Kidney (tissue), 14 donors: ENCODE measurements around the gene ELAPOR2. TPM values are rescaled to one million over a fixed set of nuclear protein-coding genes. Genes with fewer than 3 reads are reported as not detected.
"Not testable (repeated sequence)": the region's sequence is repeated elsewhere in the genome, so short reads cannot be mapped to it uniquely, and the experiment has no call there.

Source experiments
- DNase-seq, 5 donors: peaks; one replicate each; pipeline ENCODE4 v3.0.0-alpha.2; 2013 to 2020
- FAIRE-seq: peaks from 2 replicates; lab custom pipeline; 2012; peaks lifted over from hg19 to GRCh38; lab: Jason Lieb, UNC
- H3K27ac ChIP-seq, 2 donors: one replicate each; pipeline ENCODE4 v1.7.0; 2013; ENCODE audit warnings: low read depth in 2 of 2, low read length in 2 of 2, inconsistent platforms in 1 of 2
- H3K27me3 ChIP-seq: one replicate; pipeline ENCODE4 v1.7.1; 2013; ENCODE audit warnings: low read length, inconsistent platforms; ENCODE audit not compliant: control insufficient read depth, insufficient read depth
- H3K36me3 ChIP-seq, 3 donors: one replicate each; pipeline versions ENCODE4 v1.7.0 to v1.7.1; 2013; ENCODE audit warnings: low read length in 3 of 3, control low read depth in 1 of 3, inconsistent platforms in 1 of 3; ENCODE audit not compliant: insufficient read depth in 3 of 3, control insufficient read depth in 2 of 3
- H3K4me1 ChIP-seq, 3 donors: one replicate each; pipeline versions ENCODE4 v1.7.0 to v1.7.1; 2013; ENCODE audit warnings: low read length in 3 of 3, inconsistent platforms in 1 of 3, low read depth in 1 of 3; ENCODE audit not compliant: control insufficient read depth in 2 of 3, insufficient read depth in 2 of 3
- H3K4me3 ChIP-seq, 3 donors: one replicate each; pipeline versions ENCODE4 v1.7.0 to v1.8.1; 2013; ENCODE audit warnings: low read length in 3 of 3, control low read depth in 1 of 3, inconsistent platforms in 1 of 3
- H3K9ac ChIP-seq, 3 donors: one replicate each; pipeline versions ENCODE4 v1.7.0 to v1.7.1; 2013; ENCODE audit warnings: low read length in 3 of 3, control low read depth in 1 of 3, inconsistent platforms in 1 of 3
- H3K9me3 ChIP-seq, 3 donors: one replicate each; pipeline versions ENCODE4 v1.7.0 to v1.7.1; 2013; ENCODE audit warnings: low read length in 3 of 3, control low read depth in 1 of 3, inconsistent platforms in 1 of 3; ENCODE audit not compliant: control insufficient read depth in 2 of 3, insufficient read depth in 1 of 3
- CTCF ChIP-seq: IDR thresholded peaks from 3 replicates; pipeline ENCODE4 v1.5.1; 2012; ENCODE audit warnings: mild to moderate bottlenecking, moderate library complexity, borderline replicate concordance; ENCODE audit not compliant: insufficient read depth; ENCODE audit errors: extremely low read depth
- intact Hi-C: fragments of 100-400 bp; cut with DNase I; formaldehyde crosslinking; loops from one replicate; pipeline ENCODE4 v1.11.1; 2022
- polyA plus RNA-seq: library from polyadenylated mRNA; stranded (reverse); fragments of 350-450 nt; fragmentation: Illumina TruSeq; extraction: RNeasy Lipid Tissue Mini Kit (QIAGEN cat#74804); gene quantifications from one replicate; pipeline ENCODE4 v1.2.3, GENCODE V29; 2014; ENCODE audit warnings: low read depth, low replicate concordance; ENCODE audit not compliant: insufficient read depth
- total RNA-seq: library from RNA; stranded (reverse); fragmentation: NEBNext Ultra II Directional; extraction: Animal tissue kit (Norgen Biotek cat#: 25700); gene quantifications from one replicate; pipeline ENCODE4 v1.2.1, GENCODE V29; 2021
- donor health status: control.
- donor health status: control.
- donor health status: control.
- donor health status: control.
- donor health status: control.
- donor health status: DM: yes; HTN: yes; CAD: no.
- donor health status: Normal renal cell carcinoma (clear cell type).

Gene ELAPOR2
- total and polyA plus RNA-seq, 2 donors from 2014 or later = 2.9 to 9.0 TPM

- intact Hi-C loops = no loop called here
- TF ChIP-seq CTCF = no peak
- Histone ChIP-seq H3K9me3 (no peaks in the 10 kb centered on the region), H3K4me3 (no peak overlapping the region), H3K27ac (no peak overlapping the region), H3K27me3 (no peaks in the 10 kb centered on the region), H3K9ac (no peak overlapping the region), H3K4me1 (no peaks in the 10 kb centered on the region), H3K36me3 (no peaks in the 10 kb centered on the region)
- FAIRE-seq = no peak
- no peak for DNase-seq
Observed at GRCh38 chr7:87105401-87105800, 45.9 kb upstream of the ELAPOR2 start.

- H3K9ac ChIP-seq = no peak overlapping the region
- H3K27me3 ChIP-seq = no peaks in the 10 kb centered on the region
- H3K4me1 ChIP-seq = no peaks in the 10 kb centered on the region
- no peaks in the 10 kb centered on the region for H3K9me3 ChIP-seq
- DNase-seq (no peak), FAIRE-seq (no peak)
- TF ChIP-seq CTCF = no peak
- no peaks in the 10 kb centered on the region for H3K36me3 ChIP-seq
- intact Hi-C loops = no loop called here
- no peak overlapping the region for H3K27ac ChIP-seq
- no peak overlapping the region for H3K4me3 ChIP-seq
Observed at GRCh38 chr7:87100326-87100725, 40.9 kb upstream of the ELAPOR2 start.

- H3K36me3 ChIP-seq, H3K9me3 ChIP-seq, FAIRE-seq, H3K27ac ChIP-seq, DNase-seq, H3K4me3 ChIP-seq, H3K27me3 ChIP-seq, H3K9ac ChIP-seq, intact Hi-C loops, H3K4me1 ChIP-seq: not testable (repeated sequence)
Observed at GRCh38 chr7:87097375-87097774, 37.9 kb upstream of the ELAPOR2 start.

- no peaks in the 10 kb centered on the region for H3K4me1 ChIP-seq
- TF ChIP-seq CTCF = no peak
- no peak for DNase-seq
- no peak overlapping the region for H3K4me3 ChIP-seq
- H3K36me3 ChIP-seq = no peaks in the 10 kb centered on the region
- no peaks in the 10 kb centered on the region for H3K9me3 ChIP-seq
- no peaks in the 10 kb centered on the region for H3K27me3 ChIP-seq
- no peak overlapping the region for H3K27ac ChIP-seq
- intact Hi-C loops = no loop called here
- H3K9ac ChIP-seq = no peak overlapping the region
- no peak for FAIRE-seq
Observed at GRCh38 chr7:87094322-87094721, 34.9 kb upstream of the ELAPOR2 start.
